ENCODE measurements around the gene PLIN5. TPM values are rescaled to one million over a fixed set of nuclear protein-coding genes. Genes with fewer than 3 reads are reported as not detected.

PLIN5 gene
- total RNA-seq, 2 donors from 2014 or later = 72.9 to 132 TPM

- DNase-seq = no peak
- intact Hi-C loops (cut with DNase I) = no loop called here
- H3K36me3 ChIP-seq (replicated peaks in 1 of 2; ENCODE audit: insufficient read depth in 1 of 2, low read depth in 2 of 2) = no peaks in the 10 kb centered on the region
Measured at GRCh38 chr19:4550018-4550417, 15.0 kb upstream of the PLIN5 start.

GRCh38 chr19:4548238-4548584 is 13.2 kb upstream of the PLIN5 start:
- DNase-seq (no peak), ATAC-seq (no peak)
- intact Hi-C loops (cut with DNase I) = no loop called here
- Histone ChIP-seq H3K4me3 (no peak overlapping the region), H3K27ac (no peak overlapping the region), H3K4me1 (peaks cover 9% of the 10 kb centered on the region), H3K27me3 (no peaks in the 10 kb centered on the region), H3K9me3 (no peaks in the 10 kb centered on the region), H3K36me3 (replicated peaks in 1 of 2; ENCODE audit: insufficient read depth in 1 of 2, low read depth in 2 of 2) (no peaks in the 10 kb centered on the region)
- TF ChIP-seq CTCF (IDR thresholded peaks at IDR 0.05) (no peak), POLR2A (IDR thresholded peaks at IDR 0.05) (no peak)
- 64% methylated on average over 11 of the region's 14 CpGs; no CpG with 5 or more reads in 1 of the 2 donors for WGBS, 2 donors

More at GRCh38 chr19:4550018-4550417, 15.0 kb upstream of the PLIN5 start:
- Histone ChIP-seq H3K4me3 (no peak overlapping the region), H3K27me3 (no peaks in the 10 kb centered on the region), H3K27ac (no peak overlapping the region), H3K4me1 (peaks cover 9% of the 10 kb centered on the region), H3K9me3 (no peaks in the 10 kb centered on the region)
- 89 to 90% methylated on average over 16 to 17 of the region's 18 CpGs for WGBS, 2 donors
- ATAC-seq = no peak
- no peak for TF ChIP-seq POLR2A (IDR thresholded peaks at IDR 0.05)

GRCh38 chr19:4547303-4548237 is 12.5 kb upstream of the PLIN5 start:
- 34 to 48% methylated on average over 17 to 26 of the region's 32 CpGs for WGBS, 2 donors
- peaks cover 9% of the 10 kb centered on the region for H3K4me1 ChIP-seq
- H3K9me3 ChIP-seq = no peaks in the 10 kb centered on the region
- no peak for TF ChIP-seq POLR2A (IDR thresholded peaks at IDR 0.05)
- peak in 5 of 7 experiments; percentile 16 to 70 (median 28) for TF ChIP-seq CTCF (IDR thresholded peaks at IDR 0.05)
- DNase-seq = peak; percentile 67 to 91 (median 74)
- no peak overlapping the region for H3K4me3 ChIP-seq
- no peaks in the 10 kb centered on the region for H3K36me3 ChIP-seq (replicated peaks in 1 of 2; ENCODE audit: insufficient read depth in 1 of 2, low read depth in 2 of 2)
- peak; percentile 91 for ATAC-seq
- intact Hi-C loops (cut with DNase I) = no loop called here
- peak overlapping the region in 1 of 4 donors; percentile 12 for H3K27ac ChIP-seq
- H3K27me3 ChIP-seq = no peaks in the 10 kb centered on the region

GRCh38 chr19:4543842-4544647 is 9.0 kb upstream of the PLIN5 start:
- intact Hi-C loops (cut with DNase I) = no loop called here
- Histone ChIP-seq H3K27ac (no peak overlapping the region), H3K36me3 (replicated peaks in 1 of 2; ENCODE audit: insufficient read depth in 1 of 2, low read depth in 2 of 2) (no peaks in the 10 kb centered on the region), H3K27me3 (no peaks in the 10 kb centered on the region), H3K4me1 (peaks cover 35% of the 10 kb centered on the region), H3K4me3 (no peak overlapping the region), H3K9me3 (no peaks in the 10 kb centered on the region)
- TF ChIP-seq CTCF (IDR thresholded peaks at IDR 0.05) (no peak), POLR2A (IDR thresholded peaks at IDR 0.05) (no peak)
- no peak for DNase-seq
- 91 to 97% methylated on average over 49 to 58 of the region's 87 CpGs for WGBS, 2 donors
- no peak for ATAC-seq
